HG03159 (cell line): ENCODE results near the gene ZNF681.
"Not testable (repeated sequence)": the region's sequence is repeated elsewhere in the genome, so short reads cannot be mapped to it uniquely, and the experiment has no call there.

Experiments used
- ATAC-seq: cut with Tn5 transposase; IDR thresholded peaks from one replicate; pipeline ENCODE4 v1.9.1; 2021; ENCODE audit warnings: mild to moderate bottlenecking, moderate library complexity; ENCODE audit not compliant: unreplicated experiment

ZNF681 gene

DNA sequence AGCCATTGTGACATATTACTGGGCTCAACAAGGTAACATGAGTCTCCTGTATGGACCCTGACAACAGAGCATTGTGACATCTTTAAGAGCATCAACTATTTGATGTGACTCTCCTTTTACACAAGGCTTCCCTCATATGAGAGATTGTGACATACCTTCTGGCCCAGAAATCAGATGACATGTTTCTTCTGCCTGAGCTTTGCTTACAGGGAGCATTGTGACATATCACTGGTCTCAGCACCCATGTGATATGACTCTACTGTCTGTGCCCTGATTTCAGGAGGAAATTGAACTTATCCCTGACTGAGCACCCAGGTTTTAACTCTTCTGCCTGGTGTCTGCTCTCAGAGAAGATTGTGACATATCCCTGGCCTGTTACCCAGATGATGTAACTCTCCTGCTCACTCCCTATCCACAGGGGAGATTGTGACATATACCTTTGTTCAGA is 15.9 kb upstream of the ZNF681 start:
- no peak for ATAC-seq

DNA sequence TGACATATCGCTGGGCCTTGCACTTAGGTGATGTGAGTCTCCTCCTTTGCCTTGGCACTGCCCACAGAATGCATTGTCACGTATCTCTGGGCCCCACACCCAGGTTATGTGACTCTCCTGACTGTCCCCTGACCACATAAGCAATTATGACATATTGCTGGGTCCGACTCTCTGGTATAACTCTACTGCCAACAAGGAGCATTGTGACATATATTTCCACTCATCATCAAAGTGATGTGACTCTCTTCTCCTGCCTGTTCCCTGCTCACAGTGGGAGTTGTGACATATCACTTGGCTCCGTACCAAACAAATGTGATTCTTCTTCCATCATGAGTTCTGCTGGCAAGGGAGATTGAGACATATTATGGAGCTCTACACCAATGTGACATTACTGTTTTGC is 15.4 kb upstream of the ZNF681 start:
- no peak for ATAC-seq

DNA sequence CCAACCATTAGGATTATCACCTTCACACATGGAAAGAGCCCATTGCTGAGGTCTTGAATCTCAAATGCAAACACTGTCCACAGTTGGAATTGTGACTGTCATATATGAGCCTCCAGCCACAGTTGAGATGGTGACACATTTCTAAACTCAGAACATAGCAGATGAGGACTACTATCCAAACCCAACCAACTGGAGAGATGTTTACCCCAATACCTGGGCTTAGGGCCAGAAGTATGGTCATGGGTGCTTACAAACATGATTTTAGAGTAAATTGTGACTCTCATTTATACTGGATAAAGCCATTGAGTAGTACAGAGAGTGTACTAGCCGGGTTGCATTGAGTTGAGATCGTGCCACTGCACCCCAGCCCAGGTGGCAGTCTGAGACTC is 14.0 kb upstream of the ZNF681 start:
- ATAC-seq, result no peak

DNA sequence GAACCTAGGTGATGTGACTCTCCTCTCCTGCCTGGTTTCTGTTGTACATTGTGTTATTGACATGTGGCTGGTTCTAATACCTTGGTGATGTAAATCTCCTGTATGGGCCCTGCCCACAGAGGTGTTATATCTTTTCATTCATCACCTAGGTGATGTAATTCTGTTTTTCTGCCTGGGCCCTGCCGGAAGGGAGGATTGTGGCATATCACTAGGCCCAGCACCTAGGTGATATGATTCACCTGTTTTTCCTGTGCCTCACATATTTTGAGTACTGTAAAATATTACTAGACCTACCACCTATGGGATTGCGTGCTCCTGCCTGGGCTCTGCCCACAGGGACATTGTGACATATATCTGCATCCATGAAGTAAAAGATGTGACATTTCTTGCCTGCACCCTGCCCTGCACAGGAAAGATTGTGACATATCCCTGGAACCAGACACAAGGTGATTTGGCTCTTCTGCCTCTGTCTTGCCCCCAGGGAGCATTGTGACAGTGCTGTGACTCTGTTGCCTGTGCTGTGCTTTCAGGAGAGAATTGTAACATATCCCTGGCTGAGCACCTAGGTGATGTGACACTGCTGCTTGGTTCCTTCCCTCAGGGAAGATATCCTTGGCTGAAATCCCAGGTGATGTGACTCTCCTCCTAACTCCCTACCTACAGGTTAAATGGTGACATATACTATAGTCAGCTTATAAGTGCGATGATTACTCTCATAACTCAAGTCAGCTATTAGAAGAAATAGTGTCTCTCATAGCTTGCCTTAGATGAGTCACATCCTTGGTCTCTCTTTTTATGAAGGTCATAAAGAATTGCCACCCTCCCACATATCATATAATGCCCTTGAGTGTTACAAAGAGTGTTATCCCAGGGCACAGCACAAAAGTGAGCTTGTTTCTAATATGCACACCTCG is 13.3 kb upstream of the ZNF681 start:
- ATAC-seq, result no peak

DNA sequence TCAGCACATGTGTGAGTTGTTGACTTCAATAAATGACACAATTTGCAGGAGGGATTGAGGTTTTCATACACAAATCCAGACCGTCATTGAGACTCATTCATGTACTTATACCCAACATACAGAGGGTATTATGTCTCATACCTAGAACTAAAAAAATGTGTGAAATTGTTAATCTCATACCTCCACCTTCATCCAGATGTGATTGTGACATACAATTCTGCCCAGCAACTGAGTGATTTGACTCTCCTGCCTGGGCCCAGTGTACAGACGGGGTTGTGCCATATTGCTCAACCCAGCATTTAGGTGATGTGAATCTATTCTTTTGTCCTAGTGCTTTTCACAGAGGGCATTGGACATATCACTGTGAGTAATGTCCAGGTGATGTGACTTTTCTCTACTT is 12.6 kb upstream of the ZNF681 start:
- ATAC-seq, result no peak

DNA sequence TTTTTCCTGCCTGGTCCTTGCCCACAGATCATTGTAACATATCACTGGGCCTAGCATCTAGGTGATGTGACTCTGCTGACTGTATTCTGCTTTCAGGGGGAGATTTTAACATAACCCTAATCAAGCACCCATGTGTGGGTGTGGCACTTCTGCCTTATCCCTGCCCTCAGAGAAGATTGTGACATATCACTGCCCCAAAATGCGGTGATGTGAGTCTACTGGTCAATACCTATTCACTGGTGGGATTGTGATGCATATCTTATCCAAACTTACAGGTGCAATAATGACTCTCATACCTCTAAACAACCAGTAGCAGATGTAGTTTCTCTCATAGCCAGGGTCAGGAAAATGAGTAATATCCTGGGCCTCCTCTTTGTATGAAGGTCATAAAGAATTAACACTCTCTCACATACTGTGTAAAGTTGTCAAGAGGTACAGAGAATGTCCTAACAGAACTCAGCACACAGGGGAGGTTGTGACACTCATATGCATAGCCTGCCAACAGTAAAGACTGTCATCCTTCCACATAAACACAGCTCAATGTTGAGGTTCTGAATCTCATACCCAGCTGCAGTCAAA is 12.1 kb upstream of the ZNF681 start:
- ATAC-seq, result no peak

DNA sequence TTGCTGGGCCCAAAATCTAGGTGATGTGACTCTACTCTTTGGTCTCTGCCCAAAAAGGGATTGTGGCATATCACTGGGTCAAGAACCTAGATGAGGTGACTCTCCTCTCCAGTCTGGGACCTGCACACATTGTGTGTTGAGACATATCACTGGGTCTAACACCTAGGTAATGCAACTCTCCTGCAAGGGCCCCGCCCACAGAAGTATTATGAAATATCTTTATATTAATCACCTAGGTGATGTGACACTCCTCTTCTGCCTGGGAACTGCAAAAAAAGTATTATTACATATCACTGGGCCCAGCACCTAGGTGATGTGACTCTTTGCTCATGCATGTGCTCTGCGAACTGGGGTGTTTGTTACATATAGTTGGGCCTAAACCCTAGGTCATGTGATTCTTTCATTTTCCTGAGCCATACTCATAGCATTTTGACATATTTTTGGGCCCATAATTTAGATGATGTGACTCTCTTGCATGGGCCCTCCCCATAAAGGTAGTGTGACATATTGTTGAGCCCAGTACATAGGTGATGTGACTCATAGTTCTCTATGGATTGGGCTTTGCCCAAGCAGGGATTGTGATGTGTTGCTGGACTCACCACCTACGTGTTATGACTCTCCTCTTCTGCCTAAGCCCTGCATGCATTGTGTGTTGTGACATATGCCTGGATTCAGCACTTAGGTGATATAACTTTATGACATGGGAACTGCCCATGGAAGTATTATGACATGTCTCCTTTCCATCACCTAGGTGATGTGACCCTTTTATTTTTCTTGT is 11.2 kb upstream of the ZNF681 start:
- no peak for ATAC-seq

DNA sequence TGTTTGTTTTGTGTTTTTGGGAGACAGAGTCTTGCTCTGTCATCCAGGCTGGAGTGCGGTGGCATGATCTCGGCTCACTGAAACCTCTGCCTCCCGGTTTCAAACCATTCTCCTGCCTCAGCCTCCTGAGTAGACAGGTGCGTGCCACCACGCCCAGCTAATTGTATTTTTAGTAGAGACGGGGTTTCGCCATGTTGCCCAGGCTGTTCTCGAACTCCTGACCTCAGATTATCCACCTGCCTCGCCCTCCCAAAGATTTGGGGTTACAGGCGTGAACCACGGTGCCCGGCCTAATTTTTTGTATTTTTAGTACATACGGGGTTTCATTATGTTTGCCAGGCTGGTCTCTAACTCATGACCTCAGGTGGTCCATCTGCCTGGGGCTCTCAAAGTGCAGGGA is 8.3 kb upstream of the ZNF681 start:
- ATAC-seq, result no peak

DNA sequence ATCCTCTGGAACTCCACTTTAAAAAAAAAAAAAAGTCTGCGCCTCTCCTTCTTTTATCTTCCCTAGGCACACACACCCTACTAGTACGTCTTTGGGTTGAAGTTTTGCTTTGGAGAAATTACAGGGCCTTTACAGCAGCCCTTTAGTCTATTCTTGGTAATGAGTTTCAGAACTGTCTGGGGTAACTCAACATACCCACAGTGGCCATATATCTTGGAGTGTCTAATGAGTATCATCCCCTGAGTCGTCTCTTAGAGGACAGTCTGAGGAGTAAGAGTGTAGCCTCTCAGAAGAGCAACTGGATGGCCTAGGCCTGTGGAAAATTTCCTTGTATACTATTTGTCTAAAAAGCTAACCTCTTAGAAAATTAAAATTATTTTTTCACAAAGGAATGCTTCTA is 6.1 kb upstream of the ZNF681 start:
- no peak for ATAC-seq

DNA sequence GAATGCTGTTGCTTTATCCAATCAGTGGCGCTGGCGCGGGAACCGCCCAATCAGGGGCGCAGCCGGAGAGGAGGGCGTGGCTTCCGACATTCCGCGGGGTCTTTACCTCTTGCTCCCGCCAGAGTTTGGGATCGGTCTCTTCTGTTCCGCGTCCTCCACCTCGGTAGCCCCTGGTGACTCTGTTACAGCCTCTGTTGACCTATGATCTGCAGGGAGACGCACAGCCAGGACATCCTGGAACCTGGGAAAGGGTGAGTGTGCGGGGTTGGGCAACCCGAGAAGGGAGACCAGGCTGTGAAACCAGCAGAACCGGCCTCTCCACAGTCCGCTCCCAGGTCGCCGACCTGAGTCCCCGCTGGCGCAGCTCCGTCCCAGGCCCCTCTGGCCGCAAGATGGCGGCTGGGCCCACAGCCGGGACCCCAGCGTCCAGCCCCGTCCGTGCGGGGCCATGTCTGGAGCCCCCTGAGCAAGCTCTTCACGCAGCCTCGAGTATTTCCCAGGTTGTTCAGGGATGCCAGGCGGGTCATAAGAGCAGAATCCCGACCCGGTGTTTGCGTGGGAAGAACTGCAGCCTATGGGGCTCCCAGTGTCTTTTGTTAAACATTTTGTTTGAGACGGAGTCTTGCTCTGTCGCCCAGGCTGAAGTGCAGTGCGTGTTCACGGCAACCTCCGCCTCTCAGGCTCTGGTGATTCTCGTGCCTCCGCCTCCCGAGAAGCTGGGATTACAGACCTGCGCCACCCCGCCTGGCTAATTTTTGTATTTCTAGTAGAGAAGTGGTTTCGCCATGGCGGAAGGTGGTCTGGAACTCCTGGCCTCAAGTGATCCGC is 4.4 kb upstream of the ZNF681 start:
- peak; percentile 53 for ATAC-seq

DNA sequence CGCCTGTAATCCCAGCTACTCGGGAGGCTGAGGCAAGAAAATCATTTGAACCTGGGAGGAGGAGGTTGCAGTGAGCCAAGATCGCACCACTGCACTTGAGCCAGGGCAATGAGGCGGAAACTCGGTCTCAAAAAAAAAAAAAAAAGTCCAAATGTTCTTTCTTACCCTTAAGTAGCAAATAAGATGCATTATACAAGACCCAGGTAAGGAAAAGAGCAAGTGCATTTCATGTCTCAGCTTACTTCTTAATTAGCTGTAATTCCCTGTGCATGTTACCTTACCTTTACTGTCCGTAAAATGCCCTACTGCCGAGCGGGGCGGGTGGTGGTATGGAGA is 3.8 kb upstream of the ZNF681 start:
- no peak for ATAC-seq

DNA sequence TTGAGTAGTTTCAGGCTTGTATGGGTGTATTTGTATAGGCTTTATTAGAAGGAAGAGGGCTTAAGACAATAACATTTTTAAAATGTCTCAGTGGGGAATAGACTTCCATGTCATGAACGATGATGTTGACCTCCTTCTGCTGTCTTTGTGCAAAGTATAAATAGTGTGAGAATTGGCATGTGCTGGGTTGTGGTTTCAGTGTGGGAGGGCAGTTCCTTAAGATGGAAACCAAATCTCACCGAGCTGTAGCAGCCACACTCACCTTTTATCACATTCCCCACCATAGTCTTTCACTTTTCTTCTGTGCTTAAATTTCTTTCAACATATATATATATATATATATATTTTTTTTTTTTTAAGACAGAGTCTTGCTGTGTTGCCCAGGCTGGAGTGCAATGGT is 1.6 kb upstream of the ZNF681 start:
- not testable (repeated sequence) for ATAC-seq

DNA sequence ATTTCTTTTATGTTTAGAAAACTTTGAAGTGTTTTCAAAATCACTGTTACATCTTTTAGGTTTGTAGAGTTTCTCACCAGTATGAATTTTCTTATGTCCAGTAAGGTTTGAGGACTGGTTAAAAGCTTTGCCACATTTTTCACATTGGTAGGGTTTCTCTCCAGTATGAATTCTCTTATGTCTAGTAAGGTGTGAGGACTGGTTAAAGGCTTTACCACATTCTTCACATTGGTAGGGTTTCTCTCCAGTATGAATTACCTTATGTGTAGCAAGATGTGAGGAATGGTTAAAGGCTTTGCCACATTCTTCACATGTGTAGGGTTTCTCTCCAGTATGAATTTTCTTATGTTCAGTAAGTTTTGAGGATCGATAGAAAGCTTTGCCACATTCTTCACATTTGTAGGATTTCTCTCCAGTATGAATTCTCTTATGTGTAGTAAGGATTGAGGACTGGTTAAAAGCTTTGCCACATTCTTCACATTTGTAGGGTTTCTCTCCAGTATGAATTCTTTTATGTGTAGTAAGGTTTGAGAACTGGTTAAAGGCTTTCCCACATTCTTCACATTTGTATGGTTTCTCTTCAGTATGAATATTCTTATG is 15.0 kb downstream of the ZNF681 start:
- ATAC-seq, result not testable (repeated sequence)

DNA sequence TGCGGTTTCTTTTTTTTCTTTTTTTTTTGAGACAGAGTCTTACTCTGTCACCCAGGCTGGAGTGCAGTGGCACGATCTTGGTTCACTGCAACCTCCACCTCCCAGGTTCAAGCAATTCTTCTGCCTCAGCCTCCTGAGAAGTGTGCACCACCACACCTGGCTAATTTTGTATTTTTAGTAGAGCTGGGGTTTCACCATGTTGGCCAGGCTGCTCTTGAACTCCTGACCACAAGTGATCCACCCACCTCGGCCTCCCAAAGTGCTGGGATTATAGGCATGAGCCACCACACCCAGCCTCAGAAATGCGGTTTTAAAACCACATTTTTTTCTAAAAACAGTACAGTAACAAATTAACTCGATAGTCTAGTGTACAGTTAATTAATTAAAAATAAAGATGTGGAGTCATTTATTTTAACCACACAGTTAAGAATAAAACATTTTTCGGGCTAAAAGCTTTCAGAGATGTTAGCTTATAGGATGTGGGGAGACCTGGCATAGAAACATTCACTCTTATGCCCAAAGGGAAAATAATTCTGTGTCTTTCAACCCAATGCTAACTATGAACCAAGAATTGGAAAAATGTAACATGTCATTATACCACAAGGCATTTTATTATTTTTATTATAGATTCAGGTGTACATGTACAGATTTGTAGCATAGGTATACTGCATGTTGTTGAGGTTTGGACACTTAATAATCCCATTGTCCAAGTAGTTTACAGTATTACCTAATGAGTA is 27.8 kb downstream of the ZNF681 start:
- ATAC-seq, result not testable (repeated sequence)

DNA sequence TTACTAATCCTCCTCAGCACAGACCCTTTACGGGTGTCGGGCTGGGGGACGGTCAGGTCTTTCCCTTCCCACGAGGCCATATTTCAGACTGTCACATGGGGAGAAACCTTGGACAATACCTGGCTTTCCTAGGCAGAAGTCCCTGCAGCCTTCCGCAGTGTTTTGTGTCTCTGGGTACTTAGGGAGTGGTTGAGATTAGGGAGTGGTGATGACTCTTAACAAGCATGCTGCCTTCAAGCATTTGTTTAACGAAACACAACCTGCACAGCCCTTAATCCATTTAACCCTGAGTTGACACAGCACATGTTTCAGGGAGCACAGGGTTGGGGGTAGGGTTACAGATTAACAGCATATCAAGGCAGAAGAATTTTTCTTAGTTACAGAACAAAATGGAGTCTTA is 34.5 kb downstream of the ZNF681 start:
- ATAC-seq, result not testable (repeated sequence)

DNA sequence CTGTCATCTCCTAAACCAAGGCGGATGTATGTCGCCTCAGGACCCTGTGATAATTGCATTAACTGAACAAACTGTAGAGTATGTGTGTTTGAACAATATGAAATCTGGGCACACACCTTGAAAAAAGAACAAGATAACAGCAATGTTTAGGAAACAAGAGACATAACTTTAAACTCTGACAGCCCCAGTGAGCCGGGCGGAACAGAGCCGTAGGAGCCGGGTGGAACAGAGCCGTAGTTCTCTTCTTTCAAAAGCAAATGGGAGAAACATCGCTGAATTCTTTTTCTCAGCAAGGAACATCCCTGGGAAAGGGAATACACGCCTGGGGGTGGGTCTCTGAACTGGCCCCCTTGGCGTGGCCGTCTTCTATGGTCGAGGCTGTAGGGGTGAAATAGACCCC is 39.9 kb downstream of the ZNF681 start:
- no peak for ATAC-seq

DNA sequence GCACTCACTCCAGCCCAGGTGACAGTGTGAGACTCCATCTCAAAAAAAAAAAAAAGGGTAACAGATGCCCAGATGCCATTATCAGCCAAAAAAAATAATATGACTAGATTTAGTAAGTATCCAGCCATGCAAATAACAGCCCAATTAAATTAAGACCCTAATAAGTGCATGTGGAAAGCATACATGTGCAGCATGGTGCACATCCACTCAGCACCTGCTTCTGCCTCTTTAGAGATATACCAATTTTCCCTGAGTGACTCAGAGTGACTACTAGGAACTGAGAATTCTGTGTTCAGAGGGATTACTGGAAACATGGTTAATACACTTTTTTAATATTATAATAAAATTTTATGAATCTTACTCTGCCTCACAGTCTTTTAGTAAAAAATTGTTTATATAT is 41.9 kb downstream of the ZNF681 start:
- ATAC-seq, result no peak

DNA sequence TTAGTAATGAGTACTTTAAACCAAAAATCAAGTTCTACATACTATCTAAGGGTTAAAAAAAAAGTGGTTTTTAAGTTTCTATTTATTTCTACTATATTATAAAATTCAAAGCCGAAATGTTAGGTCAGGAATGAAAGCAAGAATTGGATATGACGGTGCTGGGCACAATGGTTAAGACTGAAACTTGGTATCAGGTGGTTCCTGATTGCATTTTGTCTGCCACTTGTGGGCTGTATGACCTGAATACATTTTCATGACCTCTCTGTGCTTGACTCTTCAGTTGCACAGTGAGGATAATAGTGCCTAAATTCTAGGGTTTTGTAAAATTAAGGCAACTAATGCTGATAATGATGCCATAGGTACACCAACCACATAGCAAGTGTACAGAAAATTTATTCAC is 49.3 kb downstream of the ZNF681 start:
- no peak for ATAC-seq

DNA sequence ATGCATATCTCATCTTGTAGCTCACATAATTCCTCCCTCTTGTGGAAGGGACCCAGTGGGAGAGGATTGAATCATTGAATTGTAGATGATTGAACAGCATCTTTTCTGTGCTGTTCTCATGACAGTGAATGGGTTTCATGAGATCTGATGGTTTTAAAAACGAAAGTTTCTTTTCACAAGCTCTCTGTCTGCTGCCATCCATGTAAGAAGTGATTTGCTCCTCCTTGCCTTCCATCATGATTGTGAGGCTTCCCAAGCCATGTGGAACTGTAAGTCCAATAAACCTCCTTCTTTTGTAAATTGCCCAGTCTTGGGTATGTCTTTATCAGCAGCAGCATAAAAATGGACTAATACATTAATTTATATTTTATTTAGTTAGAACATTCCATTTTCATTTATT is 52.0 kb downstream of the ZNF681 start:
- ATAC-seq, result no peak

DNA sequence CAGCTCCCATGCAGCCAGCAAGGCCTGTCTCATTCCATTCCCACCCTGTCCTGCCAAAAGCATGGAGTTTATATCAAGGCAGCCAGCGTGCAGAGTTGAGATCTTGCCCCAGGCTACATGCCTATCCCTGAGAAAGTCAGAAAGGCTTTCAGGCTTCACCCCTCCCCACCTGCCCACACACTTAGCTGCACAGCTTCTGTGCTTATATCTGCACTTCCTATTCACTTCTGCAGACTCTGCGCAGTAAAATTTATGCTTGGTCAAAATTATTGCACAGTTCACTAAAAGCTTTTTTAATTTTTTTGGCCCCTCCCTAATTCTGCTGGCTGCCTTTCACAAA is 59.2 kb downstream of the ZNF681 start:
- ATAC-seq, result no peak
